HepG2 (cell line): Measurements from ENCODE around the gene SLC38A2. TPM values are rescaled to one million over a fixed set of nuclear protein-coding genes. Genes with fewer than 3 reads are reported as not detected.

Experiments
- BATF2 ChIP-seq: sonication (generic); formaldehyde crosslinking; IDR thresholded peaks from 2 replicates; pipeline ENCODE4 v1.8.0; 2022; ENCODE audit warnings: mild to moderate bottlenecking, missing genetic modification reagents, moderate library complexity
- HNRNPH1 ChIP-seq: fragments of 200-400 bp; formaldehyde crosslinking; optimal IDR thresholded peaks from 2 replicates; pipeline ENCODE3; 2017; ENCODE audit warnings: mild to moderate bottlenecking, low read depth, low read length
- HOXA3 ChIP-seq: sonication (generic); formaldehyde crosslinking; IDR thresholded peaks from 2 replicates; pipeline ENCODE4 v1.5.0; 2020; ENCODE audit warnings: missing genetic modification reagents
- PAWR ChIP-seq: sonication (generic); formaldehyde crosslinking; IDR thresholded peaks from 2 replicates; pipeline ENCODE4 v1.4.0; 2020; ENCODE audit warnings: missing genetic modification reagents, mild to moderate bottlenecking, borderline replicate concordance
- RFXANK ChIP-seq: IDR thresholded peaks from 2 replicates; pipeline ENCODE4 v1.6.1; 2016
- SUZ12 ChIP-seq: fragments of 150-350 bp; IDR thresholded peaks from 2 replicates; pipeline ENCODE4 v1.6.1; 2014; ENCODE audit warnings: low read depth, low read length
- SYNCRIP ChIP-seq: fragments of 200-400 bp; formaldehyde crosslinking; IDR thresholded peaks from 2 replicates; pipeline ENCODE4 v1.6.1; 2018; ENCODE audit warnings: mild to moderate bottlenecking, low read depth, low read length; ENCODE audit not compliant: insufficient read depth
- TFE3 ChIP-seq: IDR thresholded peaks from 2 replicates; pipeline ENCODE4 v1.6.1; 2016
- ZBTB40 ChIP-seq, 2 experiments: fragments of 450-650 bp in 1 of 2; sonication (generic) in 1 of 2; formaldehyde crosslinking in 1 of 2; IDR thresholded peaks; 2 replicates each; pipeline versions ENCODE4 v1.6.1 to v1.8.0; 2016 to 2022; ENCODE audit warnings: antibody characterized with exemption in 1 of 2, mild to moderate bottlenecking in 1 of 2, missing genetic modification reagents in 1 of 2
- ZKSCAN5 ChIP-seq: sonication (generic); formaldehyde crosslinking; IDR thresholded peaks from 2 replicates; pipeline ENCODE4 v1.5.1; 2020; ENCODE audit warnings: mild to moderate bottlenecking, missing genetic modification reagents
- ZNF703 ChIP-seq: sonication (generic); formaldehyde crosslinking; IDR thresholded peaks from 2 replicates; pipeline ENCODE4 v1.5.1; 2020; ENCODE audit warnings: missing genetic modification reagents, mild to moderate bottlenecking, moderate library complexity, borderline replicate concordance
- polyA plus RNA-seq, 8 experiments: library from polyadenylated mRNA; depleted of rRNA in 3 of 8; stranded (reverse) in 7 of 8; unstranded in 1 of 8; fragments of >200 nt; fragmentation: Illumina TruSeq in 4 of 8; extraction: Trizol in 4 of 8; gene quantifications; 2 replicates each; pipeline versions ENCODE4 v1.2.1 to v1.2.3, GENCODE V29; 2011 to 2016; ENCODE audit warnings: low read depth in 4 of 8, missing spikeins in 1 of 8, mixed read lengths in 1 of 8; ENCODE audit not compliant: insufficient read depth in 1 of 8
- total RNA-seq, 5 experiments: library from RNA; depleted of rRNA; stranded (reverse); fragments of >200 nt; fragmentation: Illumina TruSeq; extraction: Trizol; gene quantifications; 2 replicates each; pipeline ENCODE4 v1.2.3, GENCODE V29; 2016; ENCODE audit warnings: low read depth in 1 of 5
- TF ChIP-seq, protein P1 (sequence below): sonication (generic); formaldehyde crosslinking; IDR thresholded peaks from 2 replicates; pipeline ENCODE4 v1.4.0; 2020; ENCODE audit warnings: missing genetic modification reagents
- TF ChIP-seq, protein P2 (sequence below): sonication (generic); formaldehyde crosslinking; IDR thresholded peaks from 2 replicates; pipeline ENCODE4 v1.8.1; 2022; ENCODE audit warnings: mild to moderate bottlenecking, missing genetic modification reagents

Gene SLC38A2
- total and polyA plus RNA-seq, 2 of the 13 experiments (the other 11 are each of a cell fraction or from before 2014, with no cell fraction given): 368 to 880 TPM

- no peak for TF ChIP-seq ZBTB40 (IDR thresholded peaks at IDR 0.05)
- no peak; the same call in 1 of the 2 replicates for TF ChIP-seq ZBTB40 (CRISPR knock-in tag; IDR thresholded peaks at IDR 0.05)
- no peak for TF ChIP-seq ZNF703 (CRISPR knock-in tag)
- no peak for TF ChIP-seq SUZ12
- no peak for TF ChIP-seq ZKSCAN5 (CRISPR knock-in tag)
- TF ChIP-seq TFE3 (CRISPR knock-in tag): peak; percentile 46; the same call in 1 of the 2 replicates
- TF ChIP-seq, protein P1, sequence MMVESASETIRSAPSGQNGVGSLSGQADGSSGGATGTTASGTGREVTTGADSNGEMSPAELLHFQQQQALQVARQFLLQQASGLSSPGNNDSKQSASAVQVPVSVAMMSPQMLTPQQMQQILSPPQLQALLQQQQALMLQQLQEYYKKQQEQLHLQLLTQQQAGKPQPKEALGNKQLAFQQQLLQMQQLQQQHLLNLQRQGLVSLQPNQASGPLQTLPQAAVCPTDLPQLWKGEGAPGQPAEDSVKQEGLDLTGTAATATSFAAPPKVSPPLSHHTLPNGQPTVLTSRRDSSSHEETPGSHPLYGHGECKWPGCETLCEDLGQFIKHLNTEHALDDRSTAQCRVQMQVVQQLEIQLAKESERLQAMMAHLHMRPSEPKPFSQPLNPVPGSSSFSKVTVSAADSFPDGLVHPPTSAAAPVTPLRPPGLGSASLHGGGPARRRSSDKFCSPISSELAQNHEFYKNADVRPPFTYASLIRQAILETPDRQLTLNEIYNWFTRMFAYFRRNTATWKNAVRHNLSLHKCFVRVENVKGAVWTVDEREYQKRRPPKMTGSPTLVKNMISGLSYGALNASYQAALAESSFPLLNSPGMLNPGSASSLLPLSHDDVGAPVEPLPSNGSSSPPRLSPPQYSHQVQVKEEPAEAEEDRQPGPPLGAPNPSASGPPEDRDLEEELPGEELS (CRISPR knock-in tag): peak; percentile 48
- no peak; the same call in 1 of the 2 replicates for TF ChIP-seq RFXANK
- TF ChIP-seq PAWR: no peak
- no peak for TF ChIP-seq SYNCRIP
- TF ChIP-seq BATF2: peak; percentile 39; the same call in 1 of the 2 replicates
- TF ChIP-seq HNRNPH1: no peak
- peak; percentile 51 for TF ChIP-seq HOXA3 (CRISPR knock-in tag)
- TF ChIP-seq, protein P2, sequence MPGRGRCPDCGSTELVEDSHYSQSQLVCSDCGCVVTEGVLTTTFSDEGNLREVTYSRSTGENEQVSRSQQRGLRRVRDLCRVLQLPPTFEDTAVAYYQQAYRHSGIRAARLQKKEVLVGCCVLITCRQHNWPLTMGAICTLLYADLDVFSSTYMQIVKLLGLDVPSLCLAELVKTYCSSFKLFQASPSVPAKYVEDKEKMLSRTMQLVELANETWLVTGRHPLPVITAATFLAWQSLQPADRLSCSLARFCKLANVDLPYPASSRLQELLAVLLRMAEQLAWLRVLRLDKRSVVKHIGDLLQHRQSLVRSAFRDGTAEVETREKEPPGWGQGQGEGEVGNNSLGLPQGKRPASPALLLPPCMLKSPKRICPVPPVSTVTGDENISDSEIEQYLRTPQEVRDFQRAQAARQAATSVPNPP: peak; percentile 89; the same call in 1 of the 2 replicates
These were observed 14.9 kb downstream of the SLC38A2 start (continued) for GRCh38 chr12:46357438-46358324.
